ENCODE measurements around the gene GOLIM4.

The GOLIM4 gene

DNA sequence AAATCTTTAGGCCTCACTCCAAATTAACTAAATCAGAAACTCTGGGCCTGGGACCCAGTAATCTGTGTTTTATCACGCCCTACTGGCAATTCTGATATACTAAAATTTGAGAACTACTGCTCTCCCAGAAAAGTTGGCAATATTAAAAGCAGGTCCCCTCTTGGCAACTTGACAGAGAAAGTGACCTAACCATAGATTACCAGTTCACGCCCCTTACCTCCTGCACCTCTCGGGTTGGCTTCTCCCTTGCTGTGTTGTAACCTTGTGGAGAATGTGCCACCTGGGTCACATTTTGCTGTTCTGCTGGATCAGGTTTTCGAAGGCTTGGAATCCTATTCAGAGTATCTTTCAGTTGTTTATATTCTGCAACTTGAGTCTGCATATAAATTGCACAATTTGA lies 59.1 kb downstream of the GOLIM4 start:
- peaks cover 2% of the 10 kb centered on the region for H3K36me3 ChIP-seq (ENCODE audit: control insufficient read depth, insufficient read depth, low read length)
- H3K27me3 ChIP-seq (replicated peaks; ENCODE audit: control insufficient read depth, insufficient read depth, low read length) = no peaks in the 10 kb centered on the region

DNA sequence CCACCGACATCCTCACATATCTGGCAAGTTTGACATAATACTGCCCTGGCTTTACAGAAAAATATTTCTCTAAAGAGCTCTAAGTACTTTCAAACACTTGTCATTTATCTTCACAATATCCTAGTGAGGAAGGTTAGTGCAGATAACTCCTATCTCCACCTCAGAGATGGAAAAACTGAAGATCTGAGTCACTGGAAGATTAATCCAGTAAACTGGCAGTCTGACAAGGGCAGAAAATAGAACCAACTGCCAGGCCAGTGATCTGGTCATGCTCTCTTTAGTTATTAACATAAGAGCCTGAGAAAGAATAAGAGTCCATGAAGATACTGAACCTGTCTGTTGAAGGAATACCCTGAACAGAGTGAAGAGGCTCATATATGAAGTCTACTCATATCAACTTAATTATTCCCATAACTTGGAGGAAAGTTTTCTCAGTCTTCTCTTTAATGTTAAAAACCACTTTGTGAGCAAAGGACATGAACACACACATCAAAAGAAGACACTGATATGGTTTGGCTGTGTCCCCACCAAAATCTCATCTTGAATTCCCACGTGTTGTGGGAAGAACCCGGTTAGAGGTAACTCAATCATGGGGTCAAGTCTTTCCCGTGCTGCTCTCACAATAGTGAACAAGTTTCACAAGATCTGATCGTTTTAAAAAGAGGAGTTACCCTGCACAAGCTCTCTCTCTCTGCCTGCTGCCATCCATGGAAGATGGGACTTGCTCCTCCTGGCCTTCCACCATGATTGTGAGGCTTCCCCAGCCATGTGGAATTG lies 61.4 kb downstream of the GOLIM4 start:
- no peak for DNase-seq (ENCODE audit: extremely low read depth, insufficient read length)
- TF ChIP-seq, protein P1, sequence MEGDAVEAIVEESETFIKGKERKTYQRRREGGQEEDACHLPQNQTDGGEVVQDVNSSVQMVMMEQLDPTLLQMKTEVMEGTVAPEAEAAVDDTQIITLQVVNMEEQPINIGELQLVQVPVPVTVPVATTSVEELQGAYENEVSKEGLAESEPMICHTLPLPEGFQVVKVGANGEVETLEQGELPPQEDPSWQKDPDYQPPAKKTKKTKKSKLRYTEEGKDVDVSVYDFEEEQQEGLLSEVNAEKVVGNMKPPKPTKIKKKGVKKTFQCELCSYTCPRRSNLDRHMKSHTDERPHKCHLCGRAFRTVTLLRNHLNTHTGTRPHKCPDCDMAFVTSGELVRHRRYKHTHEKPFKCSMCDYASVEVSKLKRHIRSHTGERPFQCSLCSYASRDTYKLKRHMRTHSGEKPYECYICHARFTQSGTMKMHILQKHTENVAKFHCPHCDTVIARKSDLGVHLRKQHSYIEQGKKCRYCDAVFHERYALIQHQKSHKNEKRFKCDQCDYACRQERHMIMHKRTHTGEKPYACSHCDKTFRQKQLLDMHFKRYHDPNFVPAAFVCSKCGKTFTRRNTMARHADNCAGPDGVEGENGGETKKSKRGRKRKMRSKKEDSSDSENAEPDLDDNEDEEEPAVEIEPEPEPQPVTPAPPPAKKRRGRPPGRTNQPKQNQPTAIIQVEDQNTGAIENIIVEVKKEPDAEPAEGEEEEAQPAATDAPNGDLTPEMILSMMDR (IDR thresholded peaks at IDR 0.05; ENCODE audit: insufficient read depth, low read length, poor library complexity, severe bottlenecking) = no peak
- Histone ChIP-seq H3K4me3 (replicated peaks; ENCODE audit: low read depth, low read length) (no peak overlapping the region), H3K36me3 (ENCODE audit: control insufficient read depth, insufficient read depth, low read length) (peaks cover 4% of the 10 kb centered on the region), H3K27me3 (replicated peaks; ENCODE audit: control insufficient read depth, insufficient read depth, low read length) (no peaks in the 10 kb centered on the region)

More for the DNA sequence above, 59.1 kb downstream of the GOLIM4 start:
- no peak for DNase-seq (ENCODE audit: extremely low read depth, insufficient read length)
- no peak overlapping the region for H3K4me3 ChIP-seq (replicated peaks; ENCODE audit: low read depth, low read length)
- TF ChIP-seq, protein P1 (IDR thresholded peaks at IDR 0.05; ENCODE audit: insufficient read depth, low read length, poor library complexity, severe bottlenecking) = no peak

DNA sequence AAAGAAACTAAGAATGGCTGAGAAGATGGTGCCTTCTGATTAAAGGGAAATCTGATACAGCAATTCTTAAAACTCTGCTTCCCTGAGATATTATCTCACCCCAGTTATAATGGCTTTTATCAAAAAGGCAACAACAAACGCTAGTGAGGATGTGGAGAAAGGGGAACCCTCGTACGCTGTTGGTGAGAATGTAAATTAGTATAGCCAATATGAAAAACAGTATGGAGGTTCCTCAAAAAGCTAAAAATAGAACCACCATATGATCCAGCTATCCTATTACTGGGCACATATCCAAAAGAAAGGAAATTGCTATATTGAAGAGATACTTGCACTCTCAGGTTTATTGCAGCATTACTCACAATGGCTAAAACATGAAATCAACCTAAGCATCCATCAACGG lies 65.1 kb downstream of the GOLIM4 start:
- H3K27me3 ChIP-seq (replicated peaks; ENCODE audit: control insufficient read depth, insufficient read depth, low read length) = no peaks in the 10 kb centered on the region
- TF ChIP-seq, protein P1 (IDR thresholded peaks at IDR 0.05; ENCODE audit: insufficient read depth, low read length, poor library complexity, severe bottlenecking) = no peak
- peaks cover 2% of the 10 kb centered on the region for H3K36me3 ChIP-seq (ENCODE audit: control insufficient read depth, insufficient read depth, low read length)
- DNase-seq (ENCODE audit: extremely low read depth, insufficient read length) = no peak
- H3K4me3 ChIP-seq (replicated peaks; ENCODE audit: low read depth, low read length) = no peak overlapping the region

DNA sequence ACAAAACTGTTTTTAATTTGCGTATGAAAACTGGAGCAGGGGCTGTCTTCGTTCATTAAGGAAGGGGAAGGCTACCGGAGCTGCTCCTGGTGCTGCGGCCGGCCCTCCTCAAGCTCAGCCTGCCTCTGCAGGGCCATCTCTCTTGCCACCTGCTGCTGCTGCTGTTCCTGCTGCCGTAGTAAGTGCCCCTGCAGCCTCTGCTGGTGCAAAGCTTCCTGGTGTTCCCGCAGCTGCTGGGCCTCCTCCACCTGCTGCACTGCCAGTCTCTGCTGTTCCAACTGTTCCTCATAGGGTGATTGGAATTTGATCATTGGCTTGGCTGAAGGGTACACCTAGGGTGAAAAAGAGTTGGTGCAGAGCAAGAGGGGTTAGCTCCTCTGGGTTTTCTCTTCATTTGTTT lies 66.0 kb downstream of the GOLIM4 start:
- no peak overlapping the region for H3K4me3 ChIP-seq (replicated peaks; ENCODE audit: low read depth, low read length)
- H3K27me3 ChIP-seq (replicated peaks; ENCODE audit: control insufficient read depth, insufficient read depth, low read length) = no peaks in the 10 kb centered on the region
- DNase-seq (ENCODE audit: extremely low read depth, insufficient read length) = no peak
- TF ChIP-seq, protein P1 (IDR thresholded peaks at IDR 0.05; ENCODE audit: insufficient read depth, low read length, poor library complexity, severe bottlenecking) = no peak
- peaks cover 2% of the 10 kb centered on the region for H3K36me3 ChIP-seq (ENCODE audit: control insufficient read depth, insufficient read depth, low read length)

DNA sequence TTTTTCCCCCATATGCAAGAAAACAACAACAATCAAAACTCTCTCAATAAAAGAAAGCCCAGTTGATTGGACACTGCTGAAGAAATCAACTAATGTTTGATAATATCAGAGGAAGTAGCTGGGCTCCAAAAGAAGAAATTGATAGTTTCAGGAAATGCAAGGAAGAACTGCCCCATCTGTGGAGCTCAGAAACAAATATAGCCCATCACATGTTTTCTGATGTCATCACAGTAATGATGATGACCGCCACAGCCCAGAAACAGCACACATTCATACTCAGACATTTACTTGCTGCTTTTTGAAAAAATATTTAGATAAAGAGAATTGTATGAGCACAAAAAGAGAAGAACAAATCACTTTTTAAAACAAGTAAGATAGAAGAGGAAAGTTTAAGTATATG lies 67.6 kb downstream of the GOLIM4 start:
- Histone ChIP-seq H3K36me3 (ENCODE audit: control insufficient read depth, insufficient read depth, low read length) (peaks cover 9% of the 10 kb centered on the region), H3K27me3 (replicated peaks; ENCODE audit: control insufficient read depth, insufficient read depth, low read length) (no peaks in the 10 kb centered on the region), H3K4me3 (replicated peaks; ENCODE audit: low read depth, low read length) (no peak overlapping the region)
- no peak for DNase-seq (ENCODE audit: extremely low read depth, insufficient read length)
- TF ChIP-seq, protein P1 (IDR thresholded peaks at IDR 0.05; ENCODE audit: insufficient read depth, low read length, poor library complexity, severe bottlenecking) = no peak

Measured in GM06990 (cell line).